Caki2 (cell line): ENCODE data around the gene KIFAP3. TPM values are rescaled to one million over a fixed set of nuclear protein-coding genes. Genes with fewer than 3 reads are reported as not detected.
"Not testable (repeated sequence)": the region's sequence is repeated elsewhere in the genome, so short reads cannot be mapped to it uniquely, and the experiment has no call there.

Experiments used
- DNase-seq: peaks from one replicate; pipeline ENCODE4 v3.0.0-alpha.2; 2015; ENCODE audit warnings: low read depth
- in situ Hi-C: cut with HindIII; loops from 2 replicates; pipeline ENCODE4 v1.10.0; 2016; ENCODE audit warnings: low sequenced_read_pairs, low pct_unique_long_range_greater_than_20kb, mixed read lengths
- total RNA-seq: library from RNA; depleted of rRNA; stranded (reverse); fragments of >200 nt; shearing (Covaris generic); gene quantifications from 2 replicates; pipeline ENCODE4 v1.2.3, GENCODE V29; 2014; ENCODE audit warnings: low replicate concordance; rRNA removed

The KIFAP3 gene
- total RNA-seq, 1 experiment from 2014 or later: 69.9 TPM

DNA sequence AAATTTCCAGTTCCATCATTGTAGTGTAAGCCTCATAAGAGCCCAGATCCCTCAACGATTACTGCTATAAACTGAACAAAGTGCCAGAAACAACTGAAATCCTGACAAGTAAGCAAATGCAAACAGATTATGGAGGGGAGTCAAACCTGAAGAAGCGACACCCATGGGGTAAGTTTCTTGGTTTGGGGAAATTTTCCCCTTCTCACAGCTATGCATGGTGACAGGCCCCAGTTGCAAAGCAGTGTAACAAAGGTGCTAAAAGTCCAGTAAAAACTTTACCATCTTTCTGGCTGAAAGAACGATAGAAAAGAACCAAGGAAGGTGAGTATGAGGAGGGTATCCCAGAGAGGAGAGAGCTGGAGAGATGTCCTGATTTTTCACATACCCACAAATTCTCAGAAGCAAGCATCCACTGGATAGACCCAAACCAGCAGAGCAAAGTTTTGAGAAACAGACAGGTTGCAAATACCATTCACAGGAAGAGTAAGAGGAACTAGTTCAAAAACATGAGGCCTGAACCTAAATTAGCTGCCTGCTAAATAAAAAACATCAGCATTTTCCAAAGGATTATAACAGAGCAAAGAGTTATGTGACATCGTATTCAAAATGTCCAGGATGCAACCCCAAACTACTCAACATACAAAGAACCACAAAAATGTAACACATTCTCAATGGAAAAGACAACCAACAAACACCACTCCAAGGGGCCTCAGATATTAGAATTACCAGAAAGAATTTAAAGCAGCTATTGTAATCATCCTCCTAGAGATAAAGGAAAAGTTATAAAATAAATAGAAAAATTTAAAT is 195.3 kb downstream of the KIFAP3 start:
- DNase-seq: no peak
- in situ Hi-C loops: no loop called here

DNA sequence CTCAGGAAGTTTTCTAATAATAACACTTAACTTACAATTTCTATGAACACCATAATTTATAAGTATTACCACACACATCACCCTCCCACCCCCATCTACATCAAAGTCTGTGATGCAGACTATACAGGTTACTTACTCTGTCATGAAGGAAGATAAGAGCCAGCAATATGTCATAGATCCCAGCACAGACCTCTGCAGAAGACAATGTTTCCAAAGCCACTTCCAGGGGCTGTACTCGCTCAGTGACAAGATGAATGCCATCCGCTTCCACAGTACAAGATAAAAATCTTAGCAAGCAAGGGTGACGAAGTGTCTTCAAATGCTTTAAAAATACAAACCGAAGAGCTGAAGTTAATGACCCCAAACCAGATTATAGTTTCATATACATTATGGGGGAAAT is 196.0 kb downstream of the KIFAP3 start:
- in situ Hi-C loops: no loop called here
- DNase-seq: no peak

DNA sequence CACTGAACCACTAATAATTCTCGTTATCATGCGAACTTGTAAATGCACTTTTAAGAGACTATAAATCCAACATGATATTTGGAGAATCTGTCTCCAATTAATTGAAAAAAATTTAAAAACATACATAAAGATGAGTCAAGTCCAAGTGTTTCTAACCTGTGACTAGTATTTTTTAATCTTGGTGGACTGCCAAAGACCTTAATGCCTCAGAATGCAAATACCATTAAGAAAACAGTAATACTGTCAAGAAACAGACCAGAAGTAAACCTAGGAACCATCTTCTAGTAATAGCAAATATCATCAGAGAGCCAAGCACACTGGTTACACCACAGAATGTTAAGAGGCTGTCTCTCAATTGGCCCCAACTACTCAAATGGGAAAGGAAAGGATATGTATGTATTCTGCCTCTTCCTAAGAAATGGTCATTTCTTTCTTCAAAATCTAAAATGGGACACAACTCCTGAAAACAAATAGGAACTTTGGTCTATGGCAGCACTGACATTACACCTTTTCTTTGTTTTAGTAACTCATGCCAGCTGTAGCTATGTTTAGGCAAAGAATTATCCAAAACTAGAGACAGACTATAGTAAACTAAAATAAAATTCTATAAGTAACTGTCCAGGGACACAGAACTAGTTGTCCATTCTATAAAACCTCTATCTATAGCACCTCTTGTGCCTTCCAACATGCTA is 196.5 kb downstream of the KIFAP3 start:
- DNase-seq: no peak
- in situ Hi-C loops: no loop called here

DNA sequence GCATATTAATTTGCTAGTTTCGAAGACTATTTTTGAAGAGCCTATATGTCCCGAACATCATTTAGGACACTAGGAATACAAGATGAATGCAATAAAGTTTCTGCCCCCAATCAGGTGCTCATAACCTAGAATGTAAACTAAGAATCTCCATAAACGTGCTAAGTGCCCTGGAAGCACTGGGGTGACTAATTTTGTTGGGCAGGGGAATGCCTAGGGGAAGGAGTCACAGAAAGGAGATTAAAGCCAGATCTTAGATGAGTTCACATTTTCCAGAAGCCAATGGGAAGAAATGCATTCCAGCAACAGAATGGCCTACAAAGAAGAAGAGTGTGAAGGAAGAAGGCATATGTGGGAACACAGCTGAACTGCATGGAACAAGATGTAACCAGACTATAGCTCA is 200.3 kb downstream of the KIFAP3 start:
- in situ Hi-C loops: no loop called here
- DNase-seq: no peak

DNA sequence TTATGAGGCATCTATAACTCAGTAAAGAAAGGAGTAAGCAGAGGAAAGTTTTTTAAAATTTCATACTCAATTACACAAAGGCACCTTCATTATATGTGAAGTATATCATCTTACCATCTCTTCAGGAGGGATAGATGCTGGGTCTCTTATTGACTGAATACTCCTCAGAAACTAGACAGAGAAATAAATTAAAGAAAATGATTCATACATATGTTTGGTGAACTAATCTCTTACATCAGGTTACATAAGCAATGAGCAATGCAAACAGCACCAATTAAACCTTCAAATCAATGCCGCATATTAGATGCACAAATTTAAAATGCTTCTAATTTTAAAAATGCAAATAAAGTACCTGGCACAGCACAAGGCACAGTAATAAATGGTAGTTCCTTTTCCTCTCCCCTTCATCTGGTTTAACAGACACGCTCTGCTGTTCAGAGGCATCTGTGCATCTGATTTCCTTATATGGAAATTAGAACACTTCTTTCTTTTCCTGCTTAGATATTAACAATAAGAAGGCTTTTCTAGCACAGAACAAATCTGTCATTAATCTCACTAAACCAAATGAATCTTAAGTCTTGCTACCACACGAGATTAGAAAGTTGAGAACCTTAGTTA is 200.8 kb downstream of the KIFAP3 start:
- in situ Hi-C loops: no loop called here
- DNase-seq: no peak

DNA sequence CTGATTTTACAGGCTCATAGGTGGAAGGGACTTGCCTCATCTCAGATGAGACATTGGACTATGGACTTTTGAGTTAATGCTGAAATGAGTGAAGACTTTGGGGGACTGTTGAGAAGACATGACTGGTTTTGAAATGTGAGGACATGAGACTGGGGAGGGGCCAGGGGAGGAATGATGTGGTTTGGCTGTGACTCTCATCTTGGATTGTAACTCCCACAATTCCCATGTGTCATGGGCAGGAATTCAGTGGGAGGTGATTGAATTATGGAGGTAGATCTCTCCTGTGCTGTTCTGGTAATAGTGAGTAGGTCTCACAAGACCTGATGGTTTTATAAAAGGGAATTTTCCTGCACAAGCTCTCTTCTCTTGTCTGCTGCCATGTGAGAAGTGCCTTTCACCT is 201.6 kb downstream of the KIFAP3 start:
- no peak for DNase-seq
- in situ Hi-C loops: no loop called here

DNA sequence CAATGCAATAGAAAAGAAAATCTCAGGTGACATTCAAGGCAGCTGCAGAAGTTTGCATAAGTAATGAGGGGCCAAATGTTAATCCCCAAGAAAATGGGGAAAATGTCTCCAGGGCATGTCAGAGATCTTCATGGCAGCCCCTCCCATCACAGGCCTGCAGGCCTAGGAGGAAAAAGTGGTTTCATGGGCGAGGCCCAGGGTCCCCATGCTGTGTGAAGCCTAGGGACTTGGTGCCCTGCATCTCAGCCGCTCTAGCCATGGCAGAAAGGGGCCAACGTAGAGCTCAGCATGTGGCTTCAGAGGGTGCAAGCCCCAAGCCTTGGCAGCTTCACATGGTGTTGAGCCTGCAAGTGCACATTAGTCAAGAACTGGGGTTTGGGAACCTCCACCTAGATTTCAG is 202.5 kb downstream of the KIFAP3 start:
- DNase-seq, in situ Hi-C loops: not testable (repeated sequence)

Other genes with a start within 250 kb of the KIFAP3 start
- 3.5 and 8.2 TPM in 2 replicates for gene SCYL3, start 180.8 kb downstream of the KIFAP3 start, total RNA-seq
- gene NTMT2, start 71.3 kb upstream of the KIFAP3 start, total RNA-seq: not detected in 2 replicates